ENCODE data around the gene LIG1.

LIG1 gene

DNA sequence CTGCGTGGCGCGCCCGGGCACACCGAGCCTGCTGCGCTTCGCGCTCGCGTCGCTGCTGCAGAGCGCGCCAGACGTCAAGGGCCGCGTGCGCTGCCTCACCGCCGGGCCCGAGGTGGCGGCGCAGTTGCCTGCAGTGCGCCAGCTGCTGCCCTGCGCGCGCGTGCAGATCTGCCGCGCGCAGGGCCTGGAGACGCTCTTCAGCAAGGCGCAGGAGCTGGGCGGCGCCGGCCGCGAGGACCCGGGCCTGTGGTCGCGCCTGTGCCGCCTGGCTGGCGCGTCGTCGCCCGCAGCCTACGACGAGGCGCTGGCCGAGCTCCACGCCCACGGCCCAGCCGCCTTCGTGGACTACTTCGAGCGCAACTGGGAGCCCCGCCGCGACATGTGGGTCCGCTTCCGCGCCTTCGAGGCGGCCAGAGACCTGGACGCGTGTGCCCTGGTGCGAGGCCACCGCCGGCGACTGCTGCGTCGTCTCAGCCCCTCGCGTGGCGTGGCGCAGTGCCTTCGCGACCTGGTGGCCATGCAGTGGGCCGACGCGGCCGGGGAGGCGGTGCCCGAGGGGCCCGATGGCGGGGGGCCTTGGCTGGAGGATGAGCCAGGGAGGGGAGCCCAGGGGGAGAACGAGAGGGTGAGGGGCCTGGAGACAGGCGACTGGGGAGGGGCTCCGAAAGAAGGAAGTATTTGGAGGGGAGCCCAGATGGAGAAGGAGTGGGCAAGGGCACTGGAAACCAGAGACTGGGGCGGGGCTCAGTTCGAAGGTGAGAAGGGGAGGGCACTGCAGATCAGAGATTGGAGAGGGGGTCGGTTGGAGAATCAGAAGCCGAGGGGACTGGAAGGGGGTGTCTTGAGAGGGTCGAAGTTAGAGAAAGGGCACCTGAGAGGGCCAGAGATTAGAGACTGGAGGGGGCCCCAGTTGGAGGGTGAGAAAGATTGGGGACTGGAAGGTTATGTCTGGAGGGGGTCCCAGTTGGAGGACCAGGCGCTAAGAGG lies 25.0 kb upstream of the LIG1 start:
- no peaks in the 10 kb centered on the region for H3K9me3 ChIP-seq (replicated peaks; ENCODE audit: low read length)
- no peaks in the 10 kb centered on the region for H3K36me3 ChIP-seq (ENCODE audit: insufficient read depth, low read length)
- no peaks in the 10 kb centered on the region for H3K27me3 ChIP-seq (ENCODE audit: control insufficient read depth, insufficient read depth, low read length)
- no peak overlapping the region for H3K4me3 ChIP-seq (ENCODE audit: low read length)
- H3K9ac ChIP-seq (ENCODE audit: low read depth, low read length): no peak overlapping the region
- no peak overlapping the region for H3K4me2 ChIP-seq (ENCODE audit: low read length)
- H3K4me1 ChIP-seq (ENCODE audit: control insufficient read depth, insufficient read depth, low read length): no peaks in the 10 kb centered on the region

DNA sequence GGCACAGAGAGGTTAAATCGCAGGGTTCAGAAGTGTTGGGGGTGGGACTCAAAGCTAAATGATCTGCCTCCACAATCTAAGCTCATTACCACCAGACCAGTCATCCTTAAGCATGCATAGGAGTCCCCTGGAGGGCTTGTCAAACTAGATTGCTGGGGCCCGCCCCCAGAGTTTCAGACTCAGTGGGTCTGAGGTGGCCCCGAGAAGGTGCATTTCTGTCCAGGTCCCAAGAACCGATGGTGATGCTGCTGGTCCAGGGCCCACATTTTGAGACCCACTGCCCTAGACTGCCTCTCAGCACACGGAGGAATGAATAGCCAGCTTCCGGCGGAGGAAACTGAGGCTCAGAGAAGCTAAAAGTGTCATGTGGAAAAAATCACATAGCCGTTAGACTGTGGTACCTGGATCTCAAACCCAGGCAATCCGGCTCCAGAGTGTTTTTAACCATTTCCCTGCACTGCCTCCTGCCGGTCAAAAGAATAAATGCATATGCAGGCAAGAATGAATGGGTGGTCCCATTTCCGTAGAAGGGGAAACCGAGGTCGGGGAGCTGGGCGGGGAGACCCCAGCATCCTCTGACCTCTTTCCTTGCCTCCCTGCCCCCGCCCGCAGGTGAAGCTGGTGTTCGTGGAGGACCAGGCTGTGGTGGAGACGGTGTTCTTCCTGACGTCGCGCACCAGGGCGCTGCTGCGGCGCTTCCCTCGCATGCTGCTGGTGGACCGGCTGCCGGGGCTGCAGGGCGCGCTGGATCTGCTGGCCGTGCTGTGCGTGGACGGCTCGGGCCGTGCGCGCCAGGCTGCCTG lies 24.1 kb upstream of the LIG1 start:
- Histone ChIP-seq H3K36me3 (ENCODE audit: insufficient read depth, low read length) (no peaks in the 10 kb centered on the region), H3K4me2 (ENCODE audit: low read length) (no peak overlapping the region), H3K27me3 (ENCODE audit: control insufficient read depth, insufficient read depth, low read length) (no peaks in the 10 kb centered on the region), H3K9ac (ENCODE audit: low read depth, low read length) (no peak overlapping the region), H3K9me3 (replicated peaks; ENCODE audit: low read length) (no peaks in the 10 kb centered on the region), H3K4me1 (ENCODE audit: control insufficient read depth, insufficient read depth, low read length) (no peaks in the 10 kb centered on the region), H3K4me3 (ENCODE audit: low read length) (no peak overlapping the region)

DNA sequence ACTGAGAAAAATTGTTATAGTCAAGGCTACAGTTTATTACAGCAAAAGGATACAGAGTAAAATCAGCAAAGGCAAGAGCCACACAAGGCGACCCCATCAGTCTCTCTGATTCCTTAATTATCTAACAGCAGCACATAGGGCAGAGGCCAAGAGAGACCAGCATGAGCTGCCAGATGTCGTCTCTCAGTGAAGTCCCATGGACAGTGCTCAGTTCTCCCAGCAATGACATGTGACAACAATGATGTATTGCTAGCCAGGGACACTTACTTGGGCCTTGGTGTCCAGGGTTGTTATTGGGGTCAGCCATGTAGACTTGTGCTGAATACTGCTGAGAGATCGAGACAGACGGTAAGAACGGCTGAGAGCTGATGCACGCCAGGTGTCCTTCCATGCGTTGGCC lies 22.6 kb upstream of the LIG1 start:
- Histone ChIP-seq H3K9me3 (replicated peaks; ENCODE audit: low read length) (no peaks in the 10 kb centered on the region), H3K9ac (ENCODE audit: low read depth, low read length) (no peak overlapping the region), H3K4me2 (ENCODE audit: low read length) (no peak overlapping the region), H3K4me1 (ENCODE audit: control insufficient read depth, insufficient read depth, low read length) (no peaks in the 10 kb centered on the region), H3K36me3 (ENCODE audit: insufficient read depth, low read length) (peaks cover 2% of the 10 kb centered on the region), H3K27me3 (ENCODE audit: control insufficient read depth, insufficient read depth, low read length) (no peaks in the 10 kb centered on the region), H3K4me3 (ENCODE audit: low read length) (no peak overlapping the region)

DNA sequence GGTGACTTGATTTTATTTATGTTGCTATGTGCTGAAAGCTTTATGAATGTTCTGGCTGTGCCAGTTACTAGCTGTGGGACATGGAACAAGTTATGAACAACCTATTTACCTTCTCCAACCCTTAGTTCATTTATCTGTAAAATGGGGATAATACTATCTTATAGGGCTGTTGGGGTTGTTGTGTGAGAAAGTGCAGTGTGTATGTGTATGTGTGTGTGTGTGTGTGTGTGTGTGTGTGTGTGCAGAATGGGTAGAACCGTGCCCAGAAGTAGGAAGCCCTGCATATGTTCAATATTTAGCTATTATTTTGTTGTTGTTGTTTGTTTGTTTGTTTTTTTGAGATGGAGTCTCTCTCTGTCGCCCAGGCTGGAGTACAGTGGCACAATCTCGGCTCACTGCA lies 20.7 kb upstream of the LIG1 start:
- H3K4me2 ChIP-seq (ENCODE audit: low read length): no peak overlapping the region
- no peaks in the 10 kb centered on the region for H3K27me3 ChIP-seq (ENCODE audit: control insufficient read depth, insufficient read depth, low read length)
- H3K9ac ChIP-seq (ENCODE audit: low read depth, low read length): no peak overlapping the region
- H3K9me3 ChIP-seq (replicated peaks; ENCODE audit: low read length): no peaks in the 10 kb centered on the region
- H3K36me3 ChIP-seq (ENCODE audit: insufficient read depth, low read length): peaks cover 2% of the 10 kb centered on the region
- H3K4me3 ChIP-seq (ENCODE audit: low read length): no peak overlapping the region
- H3K4me1 ChIP-seq (ENCODE audit: control insufficient read depth, insufficient read depth, low read length): no peaks in the 10 kb centered on the region

DNA sequence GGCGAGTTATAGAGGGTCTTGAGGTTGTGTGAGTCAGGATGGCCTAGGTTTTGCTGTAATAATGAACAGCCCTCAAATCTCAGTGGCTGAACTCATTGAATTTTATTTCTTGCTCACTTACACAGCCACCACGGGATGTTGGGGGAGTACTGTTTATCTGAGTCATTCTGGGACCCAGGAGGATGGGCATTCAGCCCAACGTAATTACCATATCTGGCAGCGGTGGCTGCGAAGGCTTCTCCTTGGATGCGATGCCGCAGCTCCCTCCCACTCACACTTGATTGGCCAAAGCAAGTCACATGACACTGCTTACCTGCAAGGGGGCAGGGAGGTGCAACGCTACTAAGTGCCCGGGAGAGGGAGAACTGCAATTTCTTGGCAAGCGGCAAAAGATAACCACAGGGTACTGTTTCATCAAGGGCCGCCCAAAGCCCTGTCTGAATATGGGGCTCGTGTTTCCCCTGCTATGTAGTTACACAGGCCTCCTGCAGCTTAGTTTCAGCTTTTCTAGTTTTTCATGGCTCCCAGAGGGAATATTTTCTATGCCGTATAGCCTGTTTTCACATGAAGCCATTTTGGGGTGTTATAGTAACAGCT lies 20.2 kb upstream of the LIG1 start:
- H3K4me1 ChIP-seq (ENCODE audit: control insufficient read depth, insufficient read depth, low read length): no peaks in the 10 kb centered on the region
- no peak overlapping the region for H3K9ac ChIP-seq (ENCODE audit: low read depth, low read length)
- no peaks in the 10 kb centered on the region for H3K27me3 ChIP-seq (ENCODE audit: control insufficient read depth, insufficient read depth, low read length)
- H3K4me3 ChIP-seq (ENCODE audit: low read length): no peak overlapping the region
- no peaks in the 10 kb centered on the region for H3K9me3 ChIP-seq (replicated peaks; ENCODE audit: low read length)
- no peak overlapping the region for H3K4me2 ChIP-seq (ENCODE audit: low read length)
- H3K36me3 ChIP-seq (ENCODE audit: insufficient read depth, low read length): peaks cover 2% of the 10 kb centered on the region

DNA sequence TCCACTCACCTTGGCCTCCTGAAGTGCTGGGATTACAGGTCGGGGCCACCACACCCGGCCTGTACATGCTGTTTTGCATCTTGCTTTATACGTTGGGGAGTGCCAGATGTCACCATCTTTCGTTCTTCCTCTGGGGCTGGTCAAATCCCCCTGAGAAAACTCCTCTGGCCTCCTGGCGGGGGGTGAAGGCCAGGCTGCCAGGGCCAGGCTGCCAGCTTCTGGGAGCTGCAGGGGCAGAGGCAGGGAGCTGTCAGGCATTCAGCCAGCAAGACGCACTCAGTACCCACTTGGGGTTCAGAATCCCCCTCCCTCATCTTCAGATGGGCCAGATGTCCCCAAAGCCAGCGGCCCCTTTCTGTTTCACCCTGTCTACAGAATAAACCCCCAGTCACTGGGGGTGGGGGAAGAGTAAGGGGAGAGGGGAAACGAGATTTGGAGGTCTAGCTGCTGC lies 16.4 kb upstream of the LIG1 start:
- peaks cover 7% of the 10 kb centered on the region for H3K36me3 ChIP-seq (ENCODE audit: insufficient read depth, low read length)
- no peaks in the 10 kb centered on the region for H3K4me1 ChIP-seq (ENCODE audit: control insufficient read depth, insufficient read depth, low read length)
- H3K4me2 ChIP-seq (ENCODE audit: low read length): no peak overlapping the region
- no peak overlapping the region for H3K9ac ChIP-seq (ENCODE audit: low read depth, low read length)
- no peak overlapping the region for H3K4me3 ChIP-seq (ENCODE audit: low read length)
- H3K27me3 ChIP-seq (ENCODE audit: control insufficient read depth, insufficient read depth, low read length): no peaks in the 10 kb centered on the region
- peaks cover 1% of the 10 kb centered on the region for H3K9me3 ChIP-seq (replicated peaks; ENCODE audit: low read length)

DNA sequence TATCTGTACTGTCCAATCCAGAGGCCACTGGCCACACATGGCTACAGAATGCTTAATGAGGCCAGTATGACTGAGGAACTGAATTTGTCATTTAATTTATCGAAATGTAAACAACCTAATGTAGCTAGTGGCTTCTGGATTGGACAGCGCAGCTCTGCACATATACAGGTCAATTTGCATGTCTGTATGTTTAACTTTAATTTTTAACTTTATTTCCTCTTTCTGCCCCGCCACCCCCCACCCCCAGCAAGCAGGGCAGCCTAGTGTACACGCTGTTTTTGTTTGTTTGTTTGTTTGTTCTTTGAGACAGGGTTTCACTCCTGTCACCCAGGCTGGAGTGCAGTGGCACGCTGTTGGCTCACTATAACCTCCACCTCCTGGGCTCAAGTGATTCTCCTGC lies 15.9 kb upstream of the LIG1 start:
- Histone ChIP-seq H3K9ac (ENCODE audit: low read depth, low read length) (no peak overlapping the region), H3K4me1 (ENCODE audit: control insufficient read depth, insufficient read depth, low read length) (no peaks in the 10 kb centered on the region), H3K4me3 (ENCODE audit: low read length) (no peak overlapping the region), H3K36me3 (ENCODE audit: insufficient read depth, low read length) (peaks cover 11% of the 10 kb centered on the region), H3K9me3 (replicated peaks; ENCODE audit: low read length) (peaks cover 6% of the 10 kb centered on the region), H3K4me2 (ENCODE audit: low read length) (no peak overlapping the region), H3K27me3 (ENCODE audit: control insufficient read depth, insufficient read depth, low read length) (no peaks in the 10 kb centered on the region)

DNA sequence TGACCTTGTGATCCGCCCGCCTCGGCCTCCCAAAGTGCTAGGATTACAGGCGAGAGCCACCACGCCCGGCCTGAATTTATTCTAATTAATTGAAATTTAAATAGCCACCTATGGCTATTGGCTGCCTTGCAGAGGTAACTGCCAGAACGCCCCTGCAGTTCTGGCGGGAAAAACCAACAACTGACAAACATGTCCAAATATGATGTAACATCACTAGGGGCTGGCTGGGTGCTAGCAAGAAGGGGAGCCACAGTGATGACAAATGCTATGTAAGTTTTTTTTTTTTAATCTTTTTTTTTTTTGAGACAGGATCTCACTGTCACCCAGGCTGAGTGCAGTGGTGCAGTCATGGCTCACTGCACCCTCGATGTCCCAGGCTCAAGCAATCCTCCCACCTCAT lies 13.2 kb upstream of the LIG1 start:
- no peaks in the 10 kb centered on the region for H3K27me3 ChIP-seq (ENCODE audit: control insufficient read depth, insufficient read depth, low read length)
- H3K9ac ChIP-seq (ENCODE audit: low read depth, low read length): no peak overlapping the region
- no peak overlapping the region for H3K4me3 ChIP-seq (ENCODE audit: low read length)
- H3K4me1 ChIP-seq (ENCODE audit: control insufficient read depth, insufficient read depth, low read length): no peaks in the 10 kb centered on the region
- no peak overlapping the region for H3K4me2 ChIP-seq (ENCODE audit: low read length)
- peaks cover 12% of the 10 kb centered on the region for H3K36me3 ChIP-seq (ENCODE audit: insufficient read depth, low read length)
- H3K9me3 ChIP-seq (replicated peaks; ENCODE audit: low read length): peaks cover 6% of the 10 kb centered on the region

DNA sequence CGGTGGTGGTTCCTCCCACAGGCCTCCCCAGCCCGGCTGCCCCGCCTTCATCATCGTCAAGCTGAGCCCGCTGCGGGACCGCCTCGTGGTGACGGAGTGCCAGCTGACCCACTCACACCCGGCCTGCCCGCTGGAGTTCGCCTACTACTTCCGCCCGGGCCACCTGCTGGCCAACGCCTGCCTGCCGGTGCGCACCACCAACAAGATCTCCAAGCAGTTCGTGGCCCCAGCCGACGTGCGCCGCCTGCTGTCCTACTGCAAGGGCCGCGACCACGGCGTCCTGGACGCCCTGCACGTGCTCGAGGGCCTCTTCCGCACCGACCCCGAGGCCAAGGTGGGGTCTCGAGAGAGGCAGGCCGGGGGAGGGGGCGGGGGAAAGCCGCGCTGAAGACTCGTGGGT lies 12.3 kb upstream of the LIG1 start:
- H3K4me2 ChIP-seq (ENCODE audit: low read length): no peak overlapping the region
- H3K36me3 ChIP-seq (ENCODE audit: insufficient read depth, low read length): peaks cover 12% of the 10 kb centered on the region
- H3K4me3 ChIP-seq (ENCODE audit: low read length): no peak overlapping the region
- H3K27me3 ChIP-seq (ENCODE audit: control insufficient read depth, insufficient read depth, low read length): no peaks in the 10 kb centered on the region
- H3K9ac ChIP-seq (ENCODE audit: low read depth, low read length): no peak overlapping the region
- H3K9me3 ChIP-seq (replicated peaks; ENCODE audit: low read length): peaks cover 6% of the 10 kb centered on the region
- no peaks in the 10 kb centered on the region for H3K4me1 ChIP-seq (ENCODE audit: control insufficient read depth, insufficient read depth, low read length)

DNA sequence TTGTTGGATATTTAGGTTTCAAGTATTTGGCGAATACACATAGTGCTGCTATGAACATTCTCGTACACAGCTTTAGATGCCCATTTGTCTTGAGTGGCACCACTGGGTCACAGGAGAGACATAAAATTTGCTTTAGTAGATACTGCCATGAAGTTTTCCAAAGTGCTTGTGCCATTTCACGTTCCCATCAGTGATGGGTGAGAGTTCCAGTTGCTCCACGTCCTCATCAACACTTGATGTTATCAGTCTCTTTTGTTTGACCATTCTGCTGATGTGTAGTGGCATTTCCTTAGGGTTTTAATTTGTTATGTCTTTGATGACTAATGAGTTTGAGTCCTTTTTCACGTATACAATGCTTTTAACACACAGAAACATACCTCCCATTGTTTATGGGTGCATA lies 11.4 kb upstream of the LIG1 start:
- Histone ChIP-seq H3K4me2 (ENCODE audit: low read length) (no peak overlapping the region), H3K9me3 (replicated peaks; ENCODE audit: low read length) (peaks cover 6% of the 10 kb centered on the region), H3K27me3 (ENCODE audit: control insufficient read depth, insufficient read depth, low read length) (no peaks in the 10 kb centered on the region), H3K4me3 (ENCODE audit: low read length) (no peak overlapping the region), H3K9ac (ENCODE audit: low read depth, low read length) (no peak overlapping the region), H3K36me3 (ENCODE audit: insufficient read depth, low read length) (peaks cover 12% of the 10 kb centered on the region), H3K4me1 (ENCODE audit: control insufficient read depth, insufficient read depth, low read length) (no peaks in the 10 kb centered on the region)

DNA sequence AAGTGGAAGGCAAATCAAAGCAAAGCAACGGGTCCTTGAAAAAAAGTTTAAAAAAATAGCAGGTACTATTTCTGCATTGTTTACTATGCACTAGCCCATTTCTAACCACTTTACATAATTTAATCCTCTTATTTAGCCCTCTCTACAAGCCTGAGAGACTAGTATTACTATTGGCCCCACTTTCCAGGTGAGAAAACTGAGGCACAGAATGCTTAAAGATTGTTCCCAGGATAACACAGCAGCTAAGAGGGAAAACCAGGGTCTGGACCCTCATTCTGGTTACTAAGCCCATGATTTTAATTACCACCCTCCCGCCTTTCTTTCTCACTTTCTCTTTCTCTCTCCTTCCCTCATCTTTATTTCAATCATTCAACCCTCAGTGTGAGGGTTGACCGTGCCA lies 6.1 kb upstream of the LIG1 start:
- H3K4me2 ChIP-seq (ENCODE audit: low read length): no peak overlapping the region
- H3K9ac ChIP-seq (ENCODE audit: low read depth, low read length): no peak overlapping the region
- no peaks in the 10 kb centered on the region for H3K27me3 ChIP-seq (ENCODE audit: control insufficient read depth, insufficient read depth, low read length)
- H3K4me1 ChIP-seq (ENCODE audit: control insufficient read depth, insufficient read depth, low read length): peaks cover 1% of the 10 kb centered on the region
- peaks cover 25% of the 10 kb centered on the region for H3K36me3 ChIP-seq (ENCODE audit: insufficient read depth, low read length)
- peaks cover 2% of the 10 kb centered on the region for H3K9me3 ChIP-seq (replicated peaks; ENCODE audit: low read length)
- no peak overlapping the region for H3K4me3 ChIP-seq (ENCODE audit: low read length)
